Parathyroid adenoma (tissue), 2 donors: ENCODE data around the gene VSIG2.

Experiments used
- H2AFZ ChIP-seq: fragments of 300-600 bp; sonication (generic); one replicate; pipeline ENCODE4 v1.7.0; 2017; ENCODE audit warnings: antibody characterized with exemption, mild to moderate bottlenecking
- H3K27ac ChIP-seq: fragments of 300-600 bp; sonication (generic); one replicate; pipeline ENCODE4 v1.7.0; 2017
- H3K27me3 ChIP-seq: fragments of 300-600 bp; sonication (generic); one replicate; pipeline ENCODE4 v1.7.0; 2017; ENCODE audit warnings: low read length; ENCODE audit not compliant: control insufficient read depth, insufficient read depth
- H3K36me3 ChIP-seq: fragments of 300-600 bp; sonication (generic); one replicate; pipeline ENCODE4 v1.7.0; 2017; ENCODE audit warnings: low read length; ENCODE audit not compliant: control insufficient read depth, insufficient read depth
- H3K4me1 ChIP-seq: fragments of 300-600 bp; sonication (generic); one replicate; pipeline ENCODE4 v1.7.0; 2017; ENCODE audit warnings: control low read depth
- H3K4me2 ChIP-seq: fragments of 300-600 bp; sonication (generic); one replicate; pipeline ENCODE4 v1.7.0; 2017; ENCODE audit warnings: low read length
- H3K4me3 ChIP-seq: fragments of 300-600 bp; sonication (generic); one replicate; pipeline ENCODE4 v1.7.0; 2017; ENCODE audit warnings: low read depth, low read length
- H3K79me2 ChIP-seq: fragments of 300-600 bp; sonication (generic); one replicate; pipeline ENCODE4 v1.7.0; 2017; ENCODE audit warnings: control low read depth
- H3K9ac ChIP-seq: fragments of 300-600 bp; sonication (generic); one replicate; pipeline ENCODE4 v1.7.0; 2017; ENCODE audit warnings: mild to moderate bottlenecking
- H3K9me3 ChIP-seq: fragments of 300-600 bp; sonication (generic); one replicate; pipeline ENCODE4 v1.7.0; 2017; ENCODE audit warnings: low read length; ENCODE audit not compliant: control insufficient read depth
- TF ChIP-seq, protein P1 (sequence below): fragments of 300-600 bp; sonication (generic); IDR thresholded peaks from one replicate; pipeline ENCODE4 v1.7.0; 2017; ENCODE audit warnings: antibody characterized with exemption, mild to moderate bottlenecking
- donor health status: primary hyperparathyroidism.

The VSIG2 gene, protein sequence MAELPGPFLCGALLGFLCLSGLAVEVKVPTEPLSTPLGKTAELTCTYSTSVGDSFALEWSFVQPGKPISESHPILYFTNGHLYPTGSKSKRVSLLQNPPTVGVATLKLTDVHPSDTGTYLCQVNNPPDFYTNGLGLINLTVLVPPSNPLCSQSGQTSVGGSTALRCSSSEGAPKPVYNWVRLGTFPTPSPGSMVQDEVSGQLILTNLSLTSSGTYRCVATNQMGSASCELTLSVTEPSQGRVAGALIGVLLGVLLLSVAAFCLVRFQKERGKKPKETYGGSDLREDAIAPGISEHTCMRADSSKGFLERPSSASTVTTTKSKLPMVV

DNA sequence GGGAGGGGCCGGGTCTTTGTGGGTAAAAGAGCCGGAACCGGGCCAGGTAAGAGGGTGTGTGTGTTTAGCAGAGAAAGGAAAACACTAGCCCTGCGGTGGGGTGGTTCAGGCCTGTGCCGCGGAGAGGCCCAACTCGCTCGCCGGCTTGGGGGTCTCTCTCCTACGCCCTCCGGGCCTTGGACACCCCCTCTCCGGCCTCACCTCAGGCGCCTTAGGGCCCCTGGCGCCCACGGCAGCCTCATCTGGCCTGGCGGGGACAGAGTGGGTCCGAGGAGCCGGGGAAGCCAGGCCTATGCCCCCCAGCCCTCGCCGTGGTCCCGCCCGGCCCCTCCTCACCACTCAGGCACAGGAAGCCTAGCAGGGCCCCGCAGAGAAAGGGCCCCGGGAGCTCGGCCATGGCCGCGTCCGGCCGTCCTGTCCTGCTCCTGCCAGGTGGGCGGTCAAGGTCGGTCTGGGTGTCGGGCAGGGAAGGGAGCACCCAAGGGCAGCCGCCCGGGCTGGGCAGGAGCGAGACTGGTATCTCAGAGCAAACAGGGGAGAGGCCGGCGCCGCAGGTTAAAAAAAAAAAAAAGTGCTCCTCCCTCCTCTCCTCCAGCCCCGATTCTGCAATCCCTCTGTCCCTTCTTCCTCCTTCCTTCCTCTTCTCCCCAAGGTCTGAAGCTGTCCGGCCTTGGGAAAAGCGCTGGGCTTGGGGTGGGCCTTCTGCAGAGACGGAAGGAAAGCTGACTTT, at the start of gene VSIG2:
VSIG2 (minus strand) TSS at position 515 of the 730 bp plus-strand sequence; CDS start at position 397, 118 bp downstream.
- no peaks in the 10 kb centered on the region for H3K9me3 ChIP-seq
- no peak within 1 kb of the TSS for H3K9ac ChIP-seq
- H3K79me2 ChIP-seq = no peaks in the 10 kb centered on the region
- no peaks in the 10 kb centered on the region for H3K27me3 ChIP-seq
- no peak within 1 kb of the TSS for H3K4me2 ChIP-seq
- H3K4me3 ChIP-seq = no peak within 1 kb of the TSS
- H3K27ac ChIP-seq = no peak within 1 kb of the TSS
- no peak within 1 kb of the TSS for H2AFZ ChIP-seq
- no peaks in the 10 kb centered on the region for H3K36me3 ChIP-seq
- TF ChIP-seq, protein P1, sequence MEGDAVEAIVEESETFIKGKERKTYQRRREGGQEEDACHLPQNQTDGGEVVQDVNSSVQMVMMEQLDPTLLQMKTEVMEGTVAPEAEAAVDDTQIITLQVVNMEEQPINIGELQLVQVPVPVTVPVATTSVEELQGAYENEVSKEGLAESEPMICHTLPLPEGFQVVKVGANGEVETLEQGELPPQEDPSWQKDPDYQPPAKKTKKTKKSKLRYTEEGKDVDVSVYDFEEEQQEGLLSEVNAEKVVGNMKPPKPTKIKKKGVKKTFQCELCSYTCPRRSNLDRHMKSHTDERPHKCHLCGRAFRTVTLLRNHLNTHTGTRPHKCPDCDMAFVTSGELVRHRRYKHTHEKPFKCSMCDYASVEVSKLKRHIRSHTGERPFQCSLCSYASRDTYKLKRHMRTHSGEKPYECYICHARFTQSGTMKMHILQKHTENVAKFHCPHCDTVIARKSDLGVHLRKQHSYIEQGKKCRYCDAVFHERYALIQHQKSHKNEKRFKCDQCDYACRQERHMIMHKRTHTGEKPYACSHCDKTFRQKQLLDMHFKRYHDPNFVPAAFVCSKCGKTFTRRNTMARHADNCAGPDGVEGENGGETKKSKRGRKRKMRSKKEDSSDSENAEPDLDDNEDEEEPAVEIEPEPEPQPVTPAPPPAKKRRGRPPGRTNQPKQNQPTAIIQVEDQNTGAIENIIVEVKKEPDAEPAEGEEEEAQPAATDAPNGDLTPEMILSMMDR = no peak
- no peaks in the 10 kb centered on the region for H3K4me1 ChIP-seq

DNA sequence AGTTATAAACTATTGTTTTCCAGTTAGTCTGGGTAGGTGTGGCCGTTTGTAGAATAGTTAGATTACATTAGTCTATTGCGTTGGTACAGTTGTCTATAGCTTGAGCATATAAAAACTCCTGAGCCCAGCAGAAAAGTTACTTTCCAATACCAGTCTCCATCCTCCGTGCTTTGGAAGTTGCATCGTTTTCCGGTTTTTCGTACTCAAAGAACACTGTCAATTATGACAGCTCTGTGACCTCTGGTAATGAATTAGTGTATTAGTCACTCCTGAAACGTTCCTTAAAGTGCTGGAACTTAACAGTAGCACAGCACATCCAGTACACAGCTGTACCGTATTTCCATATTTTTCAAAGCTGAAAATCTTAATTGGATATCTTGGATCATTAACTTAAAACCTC, 49.0 kb upstream of the VSIG2 start:
- Histone ChIP-seq H3K9me3 (no peaks in the 10 kb centered on the region), H3K9ac (no peak overlapping the region), H3K36me3 (no peaks in the 10 kb centered on the region), H3K4me2 (peak overlapping the region; percentile 74), H3K27ac (peak overlapping the region; percentile 98), H3K27me3 (no peaks in the 10 kb centered on the region), H3K4me3 (peak overlapping the region; percentile 80), H2AFZ (peak overlapping the region; percentile 99), H3K4me1 (no peaks in the 10 kb centered on the region), H3K79me2 (peaks cover 11% of the 10 kb centered on the region)
- TF ChIP-seq, protein P1 = no peak

DNA sequence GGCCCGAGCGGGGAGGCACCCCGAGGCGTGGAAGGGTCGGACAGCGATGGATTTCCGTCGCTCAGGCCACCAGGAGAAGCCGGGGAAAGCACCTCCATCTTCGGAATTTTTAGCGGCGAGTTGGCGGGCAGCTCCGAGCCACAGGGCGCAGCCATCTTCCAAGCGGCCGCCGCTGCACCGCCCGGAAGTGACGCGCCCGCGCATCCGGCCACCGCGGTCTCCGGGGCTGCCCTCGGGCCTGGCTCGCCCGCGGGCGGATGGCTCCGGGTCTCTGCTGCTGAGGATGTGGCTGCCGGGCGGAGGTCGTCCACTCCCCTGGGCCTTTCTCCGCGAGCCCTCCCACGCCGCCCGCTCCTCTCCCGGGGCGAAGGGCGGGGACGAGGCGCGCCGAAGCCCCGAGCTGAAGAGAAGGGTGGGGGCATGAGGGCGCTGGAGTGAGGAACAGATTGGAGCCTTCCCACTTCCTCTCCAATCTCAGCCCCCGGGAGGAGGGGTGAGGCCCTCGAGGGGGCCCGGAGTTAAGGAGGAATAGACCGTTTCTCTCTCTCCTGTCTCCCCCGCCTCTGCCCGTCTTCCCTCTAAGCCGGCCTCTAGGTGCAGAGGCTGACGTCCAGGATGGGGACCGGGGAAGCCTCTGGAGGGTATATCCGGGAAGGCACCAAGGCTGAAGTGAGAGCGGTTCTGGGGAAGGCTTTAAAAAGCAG, 48.3 kb upstream of the VSIG2 start, which contains the start of gene MSANTD2:
MSANTD2 (minus strand) TSS at position 181 of the 704 bp plus-strand sequence; CDS start at position 155, 26 bp downstream.
- Histone ChIP-seq H3K36me3 (no peaks in the 10 kb centered on the region), H3K9ac (peak within 1 kb of the TSS; percentile 92), H3K4me3 (peak within 1 kb of the TSS; percentile 80), H3K4me2 (peak within 1 kb of the TSS; percentile 74), H3K4me1 (no peaks in the 10 kb centered on the region), H3K79me2 (peaks cover 11% of the 10 kb centered on the region), H2AFZ (peak within 1 kb of the TSS; percentile 99), H3K27me3 (no peaks in the 10 kb centered on the region), H3K9me3 (no peaks in the 10 kb centered on the region), H3K27ac (peak within 1 kb of the TSS; percentile 98)
- TF ChIP-seq, protein P1 = no peak

DNA sequence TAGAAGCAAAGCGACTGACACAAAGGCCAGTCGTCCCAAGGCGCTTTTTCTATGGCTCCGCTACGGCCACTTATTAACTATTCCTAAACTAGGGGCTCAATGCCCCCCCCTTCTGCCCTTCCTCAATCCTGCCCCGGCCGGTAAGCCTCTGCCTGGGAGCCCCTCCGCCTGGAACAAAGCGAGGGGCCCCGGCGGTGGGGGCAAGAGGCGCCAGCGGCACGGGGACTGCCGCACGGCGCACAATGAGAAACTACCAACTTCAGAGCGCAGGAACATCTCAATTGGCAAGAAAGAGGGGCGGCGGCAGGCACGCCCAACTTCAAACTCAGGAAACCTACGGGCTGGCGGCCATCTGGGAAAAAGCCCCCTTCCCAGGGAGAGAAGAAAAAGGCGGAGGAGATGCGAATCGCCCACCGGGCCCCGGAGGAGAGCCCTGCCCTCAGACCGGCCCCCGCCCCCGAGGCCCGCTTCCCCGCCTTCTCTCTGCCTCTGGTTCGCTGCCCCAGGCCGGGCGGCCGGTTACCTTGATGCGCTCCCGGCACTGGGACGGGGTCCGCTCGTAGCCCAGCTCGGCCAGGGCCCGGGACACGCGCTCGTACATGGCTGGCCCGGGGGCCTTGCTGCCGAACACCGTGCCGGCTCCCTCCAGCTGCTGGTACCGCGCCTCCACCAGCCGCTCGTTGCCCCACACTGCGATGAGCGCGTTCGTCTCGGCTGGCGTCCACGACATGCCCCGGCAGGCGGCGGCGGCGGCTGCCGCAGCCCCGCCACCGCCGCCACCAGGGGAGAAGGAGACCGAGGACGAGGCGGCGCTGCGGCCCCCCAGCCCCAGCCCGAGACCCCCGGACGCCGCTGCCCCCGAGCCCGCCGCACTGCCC, 47.5 kb upstream of the VSIG2 start:
- Histone ChIP-seq H3K4me2 (peak overlapping the region; percentile 74), H3K36me3 (no peaks in the 10 kb centered on the region), H3K27me3 (no peaks in the 10 kb centered on the region), H3K27ac (peak overlapping the region; percentile 98), H2AFZ (peak overlapping the region; percentile 99), H3K79me2 (peaks cover 13% of the 10 kb centered on the region), H3K4me1 (no peaks in the 10 kb centered on the region), H3K4me3 (peak overlapping the region; percentile 80), H3K9me3 (no peaks in the 10 kb centered on the region), H3K9ac (no peak overlapping the region)
- TF ChIP-seq, protein P1 = no peak
